Skeletal muscle cell (primary cell): Measurements from ENCODE around the gene EPHB6.

ENCODE experiments used
- DNase-seq: peaks from one replicate; pipeline ENCODE4 v3.0.0-alpha.2; 2010; ENCODE audit warnings: low read depth
- H3K4me3 ChIP-seq: 2 replicates; pipeline ENCODE4 v1.5.1; 2011; ENCODE audit warnings: low read depth, mild to moderate bottlenecking, control low read depth, low read length, moderate library complexity

EPHB6 gene

GRCh38 chr7:142875456-142875855 lies 20.6 kb downstream of the EPHB6 start:
- no peak for DNase-seq
- H3K4me3 ChIP-seq, result no peak overlapping the region

GRCh38 chr7:142876236-142876960 lies 21.5 kb downstream of the EPHB6 start:
- no peak overlapping the region for H3K4me3 ChIP-seq

GRCh38 chr7:142876991-142877910 lies 22.4 kb downstream of the EPHB6 start:
- no peak overlapping the region for H3K4me3 ChIP-seq
- DNase-seq, result no peak

More at GRCh38 chr7:142876236-142876960, 21.5 kb downstream of the EPHB6 start:
- no peak for DNase-seq

GRCh38 chr7:142878315-142878714 lies 23.4 kb downstream of the EPHB6 start:
- H3K4me3 ChIP-seq, result no peak overlapping the region
- DNase-seq, result no peak

GRCh38 chr7:142879060-142879459 lies 24.2 kb downstream of the EPHB6 start:
- no peak for DNase-seq
- H3K4me3 ChIP-seq, result no peak overlapping the region

- no peak for DNase-seq
Observed at GRCh38 chr7:142880876-142881505, 26.1 kb downstream of the EPHB6 start.

GRCh38 chr7:142881586-142882337 lies 26.9 kb downstream of the EPHB6 start:
- DNase-seq, result no peak
- H3K4me3 ChIP-seq, result no peak overlapping the region

More at GRCh38 chr7:142880876-142881505, 26.1 kb downstream of the EPHB6 start:
- no peak overlapping the region for H3K4me3 ChIP-seq

GRCh38 chr7:142882338-142882678 lies 27.4 kb downstream of the EPHB6 start:
- no peak for DNase-seq
- H3K4me3 ChIP-seq, result no peak overlapping the region

GRCh38 chr7:142883145-142883544 lies 28.3 kb downstream of the EPHB6 start:
- H3K4me3 ChIP-seq, result no peak overlapping the region
- DNase-seq, result no peak

- DNase-seq, result no peak
- no peak overlapping the region for H3K4me3 ChIP-seq
Observed at GRCh38 chr7:142883571-142884285, 28.9 kb downstream of the EPHB6 start.

GRCh38 chr7:142884286-142884640 lies 29.4 kb downstream of the EPHB6 start:
- DNase-seq, result no peak
- H3K4me3 ChIP-seq, result no peak overlapping the region

GRCh38 chr7:142885311-142886230 lies 30.7 kb downstream of the EPHB6 start, which contains the start of gene TRPV6:
Gene TRPV6 (minus strand): TSS chr7:142885745.
- no peak for DNase-seq
- no peak within 1 kb of the TSS for H3K4me3 ChIP-seq

- no peak overlapping the region for H3K4me3 ChIP-seq
- no peak for DNase-seq
Observed at GRCh38 chr7:142886866-142887265, 32.0 kb downstream of the EPHB6 start.

- no peak for DNase-seq
- no peak overlapping the region for H3K4me3 ChIP-seq
Observed at GRCh38 chr7:142887282-142888015, 32.6 kb downstream of the EPHB6 start.

GRCh38 chr7:142889816-142890215 lies 34.9 kb downstream of the EPHB6 start:
- H3K4me3 ChIP-seq, result no peak overlapping the region
- DNase-seq, result no peak

GRCh38 chr7:142890874-142891485 lies 36.1 kb downstream of the EPHB6 start:
- DNase-seq, result no peak
- H3K4me3 ChIP-seq, result no peak overlapping the region
